ENCODE data around the gene TEDC2. TPM values are rescaled to one million over a fixed set of nuclear protein-coding genes. Genes with fewer than 3 reads are reported as not detected.

TEDC2 gene
- polyA plus RNA-seq, 3 donors: 0.28 TPM; not detected in 2

DNA sequence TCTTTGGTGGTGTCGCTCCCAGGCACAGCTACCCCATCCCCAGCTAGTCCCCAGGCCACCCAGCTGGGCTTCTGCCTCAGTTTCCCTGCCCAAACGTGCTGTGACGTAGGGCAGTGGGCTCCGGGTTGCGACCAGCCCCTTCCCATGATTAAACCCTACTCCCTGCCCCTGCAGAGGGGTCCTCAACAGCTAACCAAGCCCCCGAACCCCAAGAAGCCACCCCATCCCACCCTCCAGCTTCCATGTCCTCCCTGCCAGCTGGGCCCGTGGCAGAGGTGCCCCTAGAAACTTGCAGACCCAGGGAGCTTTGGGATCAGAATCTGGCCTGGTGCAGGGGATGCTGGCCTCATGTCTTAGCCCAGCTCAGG lies 10.3 kb downstream of the TEDC2 start:
- H3K27me3 ChIP-seq (ENCODE audit: control insufficient read depth in 2 of 2, insufficient read depth in 2 of 2, low read length in 2 of 2): peaks cover 45 to 59% of the 10 kb centered on the region in 2 donors
- no peak overlapping the region for H3K4me3 ChIP-seq (replicated peaks in 1 of 3; ENCODE audit: low read depth in 2 of 3, low read length in 3 of 3)
- Mint-ChIP-seq H3K36me3 (peaks cover 5 to 12% of the 10 kb centered on the region in 2 donors), H3K9me3 (peaks cover 0 to 13% (median 7%) of the 10 kb centered on the region in 7 donors), H3K4me1 (peaks cover 25% of the 10 kb centered on the region), H3K27ac (no peak overlapping the region), H3K4me3 (peak overlapping the region in 1 of 2 donors; percentile 86), H3K27me3 (ENCODE audit: low read depth in 3 of 3) (peaks cover 56 to 74% (median 64%) of the 10 kb centered on the region in 3 donors)
- H3K79me2 ChIP-seq (ENCODE audit: insufficient read depth, low read length): peaks cover 7% of the 10 kb centered on the region
- no peak overlapping the region for H3K27ac ChIP-seq (ENCODE audit: low read depth in 1 of 2, low read length in 2 of 2)
- no peak overlapping the region for H2AFZ ChIP-seq (ENCODE audit: insufficient read depth, low read depth, low read length, poor library complexity, severe bottlenecking)
- H3K4me2 ChIP-seq (replicated peaks; ENCODE audit: extremely low read depth, low read length, poor library complexity, severe bottlenecking): no peak overlapping the region
- intact Hi-C loops (cut with micrococcal nuclease): loop anchor here (5.0 to 10.0 kb wide), 2 partner anchors 37 to 45 kb away; partner anchors contain the start of gene CCNF (in 1 of the 2)
- H4K20me1 ChIP-seq (ENCODE audit: insufficient read depth, low read length): peaks cover 30% of the 10 kb centered on the region
- TF ChIP-seq, protein P1, sequence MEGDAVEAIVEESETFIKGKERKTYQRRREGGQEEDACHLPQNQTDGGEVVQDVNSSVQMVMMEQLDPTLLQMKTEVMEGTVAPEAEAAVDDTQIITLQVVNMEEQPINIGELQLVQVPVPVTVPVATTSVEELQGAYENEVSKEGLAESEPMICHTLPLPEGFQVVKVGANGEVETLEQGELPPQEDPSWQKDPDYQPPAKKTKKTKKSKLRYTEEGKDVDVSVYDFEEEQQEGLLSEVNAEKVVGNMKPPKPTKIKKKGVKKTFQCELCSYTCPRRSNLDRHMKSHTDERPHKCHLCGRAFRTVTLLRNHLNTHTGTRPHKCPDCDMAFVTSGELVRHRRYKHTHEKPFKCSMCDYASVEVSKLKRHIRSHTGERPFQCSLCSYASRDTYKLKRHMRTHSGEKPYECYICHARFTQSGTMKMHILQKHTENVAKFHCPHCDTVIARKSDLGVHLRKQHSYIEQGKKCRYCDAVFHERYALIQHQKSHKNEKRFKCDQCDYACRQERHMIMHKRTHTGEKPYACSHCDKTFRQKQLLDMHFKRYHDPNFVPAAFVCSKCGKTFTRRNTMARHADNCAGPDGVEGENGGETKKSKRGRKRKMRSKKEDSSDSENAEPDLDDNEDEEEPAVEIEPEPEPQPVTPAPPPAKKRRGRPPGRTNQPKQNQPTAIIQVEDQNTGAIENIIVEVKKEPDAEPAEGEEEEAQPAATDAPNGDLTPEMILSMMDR (IDR thresholded peaks at IDR 0.05): no peak
- no peak overlapping the region for H3K9ac ChIP-seq (ENCODE audit: insufficient read depth, low read length, poor library complexity, severe bottlenecking)
- peaks cover 16 to 55% of the 10 kb centered on the region in 2 donors for H3K4me1 ChIP-seq (ENCODE audit: control insufficient read depth in 1 of 2, insufficient read depth in 2 of 2, low read length in 2 of 2)
- H3K9me3 ChIP-seq (replicated peaks in 1 of 2; ENCODE audit: control insufficient read depth in 1 of 2, insufficient read depth in 1 of 2, low read length in 2 of 2): peaks cover 0 to 24% of the 10 kb centered on the region in 2 donors
- H3K36me3 ChIP-seq (replicated peaks in 1 of 2; ENCODE audit: control insufficient read depth in 1 of 2, insufficient read depth in 2 of 2, low read length in 2 of 2): no peaks in the 10 kb centered on the region
- WGBS (ENCODE audit: insufficient coverage): 86% methylated on average over 6 of the region's 7 CpGs
- no peak for DNase-seq

DNA sequence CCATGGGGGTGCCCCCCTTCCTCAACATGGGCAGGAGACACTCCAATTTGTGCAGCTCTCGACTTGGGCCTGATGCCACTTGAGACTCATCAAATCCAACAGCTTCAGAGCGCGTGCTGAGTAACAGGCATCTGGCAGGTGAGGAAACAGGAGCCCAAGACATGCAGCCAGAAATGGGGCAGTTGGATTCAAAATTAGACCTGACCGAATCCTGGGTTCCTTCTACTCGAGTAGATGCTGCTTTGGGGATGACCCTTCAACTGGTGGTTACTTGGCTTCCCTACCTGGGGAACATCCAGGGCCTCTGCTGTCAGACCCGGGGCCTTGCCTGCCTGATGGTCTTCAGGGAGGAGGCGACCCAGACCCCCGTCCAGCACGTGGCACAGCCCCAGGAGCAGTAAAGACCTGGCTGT lies 10.7 kb downstream of the TEDC2 start:
- no peak for DNase-seq
- Mint-ChIP-seq H3K4me1 (peaks cover 25% of the 10 kb centered on the region), H3K36me3 (peaks cover 5 to 12% of the 10 kb centered on the region in 2 donors), H3K27me3 (ENCODE audit: low read depth in 3 of 3) (peaks cover 55 to 74% (median 64%) of the 10 kb centered on the region in 3 donors), H3K27ac (no peak overlapping the region), H3K4me3 (peak overlapping the region in 1 of 2 donors; percentile 86), H3K9me3 (peaks cover 0 to 13% (median 7%) of the 10 kb centered on the region in 7 donors)
- Histone ChIP-seq H3K9ac (ENCODE audit: insufficient read depth, low read length, poor library complexity, severe bottlenecking) (no peak overlapping the region), H3K27ac (ENCODE audit: low read depth in 1 of 2, low read length in 2 of 2) (no peak overlapping the region), H3K36me3 (replicated peaks in 1 of 2; ENCODE audit: control insufficient read depth in 1 of 2, insufficient read depth in 2 of 2, low read length in 2 of 2) (no peaks in the 10 kb centered on the region), H3K79me2 (ENCODE audit: insufficient read depth, low read length) (peaks cover 10% of the 10 kb centered on the region), H3K4me2 (replicated peaks; ENCODE audit: extremely low read depth, low read length, poor library complexity, severe bottlenecking) (no peak overlapping the region), H3K4me3 (replicated peaks in 1 of 3; ENCODE audit: low read depth in 2 of 3, low read length in 3 of 3) (no peak overlapping the region), H2AFZ (ENCODE audit: insufficient read depth, low read depth, low read length, poor library complexity, severe bottlenecking) (no peak overlapping the region), H3K9me3 (replicated peaks in 1 of 2; ENCODE audit: control insufficient read depth in 1 of 2, insufficient read depth in 1 of 2, low read length in 2 of 2) (peaks cover 0 to 24% of the 10 kb centered on the region in 2 donors), H4K20me1 (ENCODE audit: insufficient read depth, low read length) (peaks cover 30% of the 10 kb centered on the region), H3K27me3 (ENCODE audit: control insufficient read depth in 2 of 2, insufficient read depth in 2 of 2, low read length in 2 of 2) (peaks cover 45 to 59% of the 10 kb centered on the region in 2 donors), H3K4me1 (ENCODE audit: control insufficient read depth in 1 of 2, insufficient read depth in 2 of 2, low read length in 2 of 2) (peaks cover 18 to 59% of the 10 kb centered on the region in 2 donors)
- TF ChIP-seq, protein P1 (IDR thresholded peaks at IDR 0.05): no peak
- intact Hi-C loops (cut with micrococcal nuclease): loop anchor here (5.0 to 10.0 kb wide), 2 partner anchors 37 to 46 kb away; partner anchors contain the start of gene CCNF (in 1 of the 2)
- 37% methylated on average over 9 of the region's 9 CpGs for WGBS (ENCODE audit: insufficient coverage)
